ENCODE measurements around the gene ABCB6. TPM values are rescaled to one million over a fixed set of nuclear protein-coding genes. Genes with fewer than 3 reads are reported as not detected.

Gene ABCB6
- total and polyA plus RNA-seq, 2 experiments from 2014 or later, result 21.8 to 25.3 TPM

- TF ChIP-seq EZH2 (IDR thresholded peaks at IDR 0.05; ENCODE audit: insufficient read depth, poor library complexity, severe bottlenecking) (no peak), EZH2phosphoT487 (IDR thresholded peaks at IDR 0.05; ENCODE audit: insufficient read depth, low read depth) (no peak)
- H3K4me3 ChIP-seq, result peak overlapping the region; percentile 92
- in situ Hi-C loops (cut with MboI), result no loop called here
- H2AFZ ChIP-seq, result no peak overlapping the region
- H3K9ac ChIP-seq, result peak overlapping the region; percentile 95
- no peaks in the 10 kb centered on the region for H3K9me2 ChIP-seq (ENCODE audit: insufficient read depth)
- H3K79me2 ChIP-seq (ENCODE audit: insufficient read depth), result peaks cover 46% of the 10 kb centered on the region
- H4K20me1 ChIP-seq (ENCODE audit: insufficient read depth), result no peaks in the 10 kb centered on the region; the same call in 1 of the 2 replicates
- H3K27me3 ChIP-seq (replicated peaks; ENCODE audit: insufficient read depth), result no peaks in the 10 kb centered on the region
- H3F3A ChIP-seq (ENCODE audit: insufficient read depth), result peaks cover 23% of the 10 kb centered on the region
- peak overlapping the region; percentile 98 for H3K4me2 ChIP-seq (ENCODE audit: unreplicated experiment)
- peaks cover 18% of the 10 kb centered on the region; the same call in 1 of the 2 replicates for H3K36me3 ChIP-seq (ENCODE audit: low read depth)
- DNase-seq, result no peak
- WGBS, 2 experiments (ENCODE audit: low coverage in 1 of 2, low lambda C conversion rate in 2 of 2, missing lambda C conversion rate in 2 of 2), result 62% methylated on average over 7 of the region's 7 CpGs
- H3K27ac ChIP-seq, result peak overlapping the region; percentile 98; the same call in 1 of the 2 replicates
- peaks cover 28% of the 10 kb centered on the region for H3K4me1 ChIP-seq (ENCODE audit: insufficient read depth)
- no peaks in the 10 kb centered on the region for H3K9me3 ChIP-seq (ENCODE audit: low read depth)
Measured at GRCh38 chr2:219175486-219175885, 43.3 kb downstream of the ABCB6 start.

GRCh38 chr2:219174801-219175200 lies 44.0 kb downstream of the ABCB6 start:
- Histone ChIP-seq H3K9me2 (ENCODE audit: insufficient read depth) (no peaks in the 10 kb centered on the region), H3K27ac (no peak overlapping the region), H3K36me3 (ENCODE audit: low read depth) (peaks cover 16% of the 10 kb centered on the region; the same call in 1 of the 2 replicates), H3K9me3 (ENCODE audit: low read depth) (no peaks in the 10 kb centered on the region), H3F3A (ENCODE audit: insufficient read depth) (peaks cover 26% of the 10 kb centered on the region), H3K4me1 (ENCODE audit: insufficient read depth) (peaks cover 28% of the 10 kb centered on the region), H4K20me1 (ENCODE audit: insufficient read depth) (no peaks in the 10 kb centered on the region; the same call in 1 of the 2 replicates), H3K27me3 (replicated peaks; ENCODE audit: insufficient read depth) (no peaks in the 10 kb centered on the region), H3K9ac (no peak overlapping the region), H3K4me2 (ENCODE audit: unreplicated experiment) (no peak overlapping the region), H3K79me2 (ENCODE audit: insufficient read depth) (peaks cover 39% of the 10 kb centered on the region), H3K4me3 (no peak overlapping the region), H2AFZ (no peak overlapping the region)
- in situ Hi-C loops (cut with MboI), result no loop called here
- DNase-seq, result no peak
- WGBS, 2 experiments (ENCODE audit: low coverage in 1 of 2, low lambda C conversion rate in 2 of 2, missing lambda C conversion rate in 2 of 2), result 83 to 89% methylated on average over 7 of the region's 7 CpGs
- TF ChIP-seq EZH2phosphoT487 (IDR thresholded peaks at IDR 0.05; ENCODE audit: insufficient read depth, low read depth) (no peak), EZH2 (IDR thresholded peaks at IDR 0.05; ENCODE audit: insufficient read depth, poor library complexity, severe bottlenecking) (no peak)

- H3K27me3 ChIP-seq (replicated peaks; ENCODE audit: insufficient read depth), result no peaks in the 10 kb centered on the region
- H3K9ac ChIP-seq, result no peak overlapping the region
Measured at GRCh38 chr2:219174146-219174545, 44.6 kb downstream of the ABCB6 start.

GRCh38 chr2:219173176-219173575 lies 45.6 kb downstream of the ABCB6 start:
- H4K20me1 ChIP-seq (ENCODE audit: insufficient read depth), result no peaks in the 10 kb centered on the region
- no peak overlapping the region for H2AFZ ChIP-seq
- 71 to 77% methylated on average over 6 of the region's 6 CpGs for WGBS, 2 experiments (ENCODE audit: low coverage in 1 of 2, low lambda C conversion rate in 2 of 2, missing lambda C conversion rate in 2 of 2)
- no peak overlapping the region for H3K27ac ChIP-seq
- DNase-seq, result no peak
- H3K4me3 ChIP-seq, result no peak overlapping the region
- peaks cover 26% of the 10 kb centered on the region for H3F3A ChIP-seq (ENCODE audit: insufficient read depth)
- in situ Hi-C loops (cut with MboI), result no loop called here
- peaks cover 20% of the 10 kb centered on the region for H3K4me1 ChIP-seq (ENCODE audit: insufficient read depth)
- H3K9me3 ChIP-seq (ENCODE audit: low read depth), result no peaks in the 10 kb centered on the region
- TF ChIP-seq EZH2 (IDR thresholded peaks at IDR 0.05; ENCODE audit: insufficient read depth, poor library complexity, severe bottlenecking) (no peak), EZH2phosphoT487 (IDR thresholded peaks at IDR 0.05; ENCODE audit: insufficient read depth, low read depth) (no peak)
- no peaks in the 10 kb centered on the region for H3K27me3 ChIP-seq (replicated peaks; ENCODE audit: insufficient read depth)
- peaks cover 11% of the 10 kb centered on the region; the same call in 1 of the 2 replicates for H3K36me3 ChIP-seq (ENCODE audit: low read depth)
- H3K4me2 ChIP-seq (ENCODE audit: unreplicated experiment), result no peak overlapping the region
- peaks cover 23% of the 10 kb centered on the region for H3K79me2 ChIP-seq (ENCODE audit: insufficient read depth)
- H3K9ac ChIP-seq, result no peak overlapping the region
- H3K9me2 ChIP-seq (ENCODE audit: insufficient read depth), result no peaks in the 10 kb centered on the region

More at GRCh38 chr2:219174146-219174545, 44.6 kb downstream of the ABCB6 start:
- peaks cover 24% of the 10 kb centered on the region for H3K4me1 ChIP-seq (ENCODE audit: insufficient read depth)
- 49 to 50% methylated on average over 3 of the region's 3 CpGs for WGBS, 2 experiments (ENCODE audit: low coverage in 1 of 2, low lambda C conversion rate in 2 of 2, missing lambda C conversion rate in 2 of 2)
- no peak overlapping the region for H3K4me3 ChIP-seq
- no peaks in the 10 kb centered on the region for H3K9me3 ChIP-seq (ENCODE audit: low read depth)
- H3K79me2 ChIP-seq (ENCODE audit: insufficient read depth), result peaks cover 32% of the 10 kb centered on the region
- peaks cover 26% of the 10 kb centered on the region for H3F3A ChIP-seq (ENCODE audit: insufficient read depth)
- DNase-seq, result peak; percentile 6
- no peaks in the 10 kb centered on the region for H4K20me1 ChIP-seq (ENCODE audit: insufficient read depth)
- no peak overlapping the region for H3K4me2 ChIP-seq (ENCODE audit: unreplicated experiment)
- no peak overlapping the region for H2AFZ ChIP-seq
- peaks cover 11% of the 10 kb centered on the region; the same call in 1 of the 2 replicates for H3K36me3 ChIP-seq (ENCODE audit: low read depth)
- in situ Hi-C loops (cut with MboI), result no loop called here
- no peak for TF ChIP-seq EZH2phosphoT487 (IDR thresholded peaks at IDR 0.05; ENCODE audit: insufficient read depth, low read depth)
- no peak for TF ChIP-seq EZH2 (IDR thresholded peaks at IDR 0.05; ENCODE audit: insufficient read depth, poor library complexity, severe bottlenecking)
- no peaks in the 10 kb centered on the region for H3K9me2 ChIP-seq (ENCODE audit: insufficient read depth)
- H3K27ac ChIP-seq, result no peak overlapping the region

All from GM23248 (cell line).